Measurements from ENCODE around the gene HAUS7.
A peak's percentile ranks its signal among the peaks of the same experiment; 100 is the strongest.

The HAUS7 gene

GRCh38 chrX:153476666-153477363 lies 6.4 kb upstream of the HAUS7 start:
- DNase-seq (ENCODE audit: low spot score) = no peak

DNA sequence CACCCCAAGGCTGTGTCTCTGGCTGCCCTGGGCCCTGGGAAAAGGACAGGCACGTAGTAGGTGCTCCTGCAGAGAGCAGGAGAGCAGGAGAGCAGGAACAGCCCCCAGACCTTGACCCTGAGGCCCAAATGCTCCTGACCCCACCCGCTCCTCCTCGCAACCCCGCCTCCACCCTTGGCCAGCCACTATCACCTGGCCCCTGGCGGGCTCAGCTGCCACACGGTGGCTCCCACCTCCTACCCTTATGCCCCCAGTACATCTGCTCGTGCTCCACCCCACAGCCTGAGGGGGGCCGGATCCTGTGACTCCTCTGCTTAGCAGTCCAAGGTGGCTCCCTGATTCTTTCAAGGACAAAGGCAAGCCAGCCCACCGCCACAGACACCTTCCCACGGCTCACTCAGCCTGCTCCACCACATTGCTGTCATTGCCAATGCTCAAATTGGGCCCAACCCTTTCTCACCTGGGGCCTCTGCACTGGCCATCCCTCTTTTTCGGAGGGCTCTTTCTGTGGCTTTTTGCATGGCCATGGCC lies 5.4 kb upstream of the HAUS7 start:
- no peak for DNase-seq (ENCODE audit: low spot score)

GRCh38 chrX:153475271-153475670 lies 4.9 kb upstream of the HAUS7 start:
- no peak for DNase-seq (ENCODE audit: low spot score)

- peak; percentile 2 for DNase-seq (ENCODE audit: low spot score)
Observed at GRCh38 chrX:153474718-153475117, 4.3 kb upstream of the HAUS7 start.

- no peak for DNase-seq (ENCODE audit: low spot score)
Observed at GRCh38 chrX:153474266-153474665, 3.9 kb upstream of the HAUS7 start.

- no peak for DNase-seq (ENCODE audit: low spot score)
Observed at GRCh38 chrX:153473126-153473525, 2.8 kb upstream of the HAUS7 start.

GRCh38 chrX:153471663-153472280 lies 1.4 kb upstream of the HAUS7 start:
- DNase-seq (ENCODE audit: low spot score) = no peak

DNA sequence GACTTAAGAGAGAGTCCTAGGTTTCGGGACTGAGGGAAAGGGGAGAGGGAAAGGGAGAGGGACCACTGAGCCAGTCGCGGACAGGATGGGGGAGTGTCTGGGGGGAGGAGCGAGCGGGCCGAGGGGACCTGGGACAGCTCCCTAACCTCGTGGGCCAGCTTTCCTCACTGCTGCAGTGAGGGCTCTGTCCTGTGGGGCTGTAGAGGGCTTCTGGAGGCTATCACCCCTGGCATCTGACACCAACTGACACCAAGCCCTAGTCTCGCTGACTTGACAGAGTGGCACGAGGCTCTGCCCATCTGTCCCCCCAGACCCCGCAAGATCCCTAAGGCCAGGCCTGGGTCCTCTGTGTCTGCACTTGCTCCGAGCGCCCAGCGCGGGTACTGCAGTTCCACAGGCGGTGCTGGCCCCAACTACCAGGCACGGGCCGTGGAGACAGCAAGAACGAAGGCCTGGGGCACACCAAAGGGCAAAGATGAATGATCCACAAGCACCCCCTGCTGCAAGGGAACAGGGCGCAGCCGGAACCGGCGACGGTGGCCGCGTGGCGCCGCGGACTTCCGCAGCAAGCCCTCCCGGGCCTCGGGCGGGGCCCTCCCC lies 465 bp downstream of the HAUS7 start:
- peak; percentile 27 for DNase-seq (ENCODE audit: low spot score)

DNA sequence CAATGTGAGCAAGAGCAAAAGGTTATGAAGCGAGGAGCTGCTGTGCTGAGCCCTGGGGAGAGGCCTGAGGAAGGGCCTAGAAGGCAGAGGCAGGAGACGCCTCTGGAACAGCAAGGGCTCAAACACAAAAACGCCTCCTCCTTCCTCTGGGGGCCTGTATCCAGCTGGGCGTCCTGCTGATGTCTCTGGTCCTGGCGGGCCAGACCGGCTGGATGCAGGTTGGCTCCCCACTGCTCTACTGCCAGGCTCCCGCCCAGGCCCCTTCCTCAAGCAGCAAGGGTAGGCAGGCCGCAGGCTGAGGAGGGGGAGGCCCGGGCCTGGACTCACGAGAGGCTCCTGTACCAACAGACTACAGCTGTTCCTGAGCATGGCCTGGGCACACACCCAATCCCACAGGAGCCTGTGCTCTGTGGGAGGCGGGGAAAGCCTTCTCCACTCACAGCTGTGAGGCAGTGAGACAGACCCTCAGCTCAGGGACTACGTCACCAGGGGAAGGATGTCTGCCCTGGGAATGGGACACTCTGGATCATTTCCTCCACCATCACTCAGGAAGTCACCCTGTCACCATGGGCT lies 2.3 kb downstream of the HAUS7 start:
- no peak for DNase-seq (ENCODE audit: low spot score)

DNA sequence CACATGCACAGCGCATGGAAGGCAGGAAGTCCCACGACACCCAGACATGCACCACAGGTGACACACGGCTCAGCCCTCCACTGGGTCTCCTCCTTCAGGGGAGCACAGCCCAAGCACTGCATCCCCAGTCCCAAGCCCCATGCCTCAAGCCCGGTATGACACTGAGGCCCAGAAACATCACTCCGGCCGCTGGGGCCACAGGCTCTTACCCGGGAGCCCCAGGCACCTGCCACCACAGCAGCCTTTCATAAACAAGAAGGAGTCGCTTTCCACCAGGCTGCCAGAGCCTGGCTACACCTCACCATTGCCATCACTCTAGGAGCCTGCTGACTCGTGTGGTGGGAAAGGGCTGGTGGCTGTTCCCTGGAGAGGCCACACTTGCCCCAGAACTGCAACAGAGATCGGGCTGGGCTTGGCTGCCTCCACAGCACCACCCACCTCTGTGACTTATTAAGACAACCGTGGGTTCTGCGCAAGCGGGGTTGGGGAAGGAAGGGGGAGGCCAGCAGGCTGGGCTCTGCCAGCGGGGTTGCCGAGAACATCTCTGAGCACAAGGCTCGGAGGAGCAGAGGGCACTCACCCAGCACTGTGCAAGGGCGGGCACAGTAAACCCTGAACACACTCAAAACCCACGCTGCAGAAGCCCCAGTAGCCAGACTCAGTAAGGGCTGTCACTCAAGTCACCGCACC lies 4.5 kb downstream of the HAUS7 start:
- DNase-seq (ENCODE audit: low spot score) = no peak

GRCh38 chrX:153464116-153464515 lies 6.3 kb downstream of the HAUS7 start:
- no peak for DNase-seq (ENCODE audit: low spot score)

GRCh38 chrX:153463556-153463955 lies 6.8 kb downstream of the HAUS7 start:
- DNase-seq (ENCODE audit: low spot score) = no peak

DNA sequence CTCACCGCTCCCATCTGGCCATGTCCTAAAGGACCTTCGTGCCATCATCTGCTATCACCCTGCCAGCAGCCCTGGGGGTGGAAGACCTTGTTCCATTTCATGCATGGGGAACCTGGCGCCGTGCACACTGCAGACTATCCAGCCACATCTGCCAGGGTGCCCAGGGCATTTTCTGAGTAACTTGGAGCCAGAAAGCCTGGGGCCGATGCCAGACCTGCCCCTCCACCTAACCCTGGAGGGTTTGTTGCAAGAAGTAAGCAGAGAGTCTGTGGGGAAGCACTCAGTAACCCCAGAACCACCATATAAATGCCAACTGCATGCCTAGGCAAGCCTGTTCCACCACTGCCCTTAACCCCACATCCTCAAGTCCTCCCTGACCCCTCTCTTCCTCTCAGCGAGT lies 7.3 kb downstream of the HAUS7 start:
- DNase-seq (ENCODE audit: low spot score) = no peak

GRCh38 chrX:153462291-153462690 lies 8.1 kb downstream of the HAUS7 start:
- DNase-seq (ENCODE audit: low spot score) = no peak

DNA sequence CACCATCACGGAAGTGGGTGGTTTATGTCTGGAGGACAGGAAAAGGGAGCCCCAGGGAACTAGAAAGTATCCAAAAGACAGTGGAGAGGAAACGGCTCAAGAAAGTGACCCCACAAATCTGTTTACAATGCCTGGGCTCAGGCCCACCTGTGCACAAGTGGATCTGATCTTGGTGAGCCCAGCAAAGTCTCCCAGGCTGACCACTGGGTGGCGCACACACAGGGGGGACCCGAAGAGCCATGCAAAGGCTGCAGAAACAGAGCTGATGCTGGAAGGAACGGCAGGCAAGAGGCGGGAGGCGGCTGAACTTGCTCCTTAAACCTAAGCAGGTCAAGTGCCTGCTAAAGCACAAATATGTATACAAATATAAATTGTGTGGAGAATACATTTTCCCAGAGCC lies 9.6 kb downstream of the HAUS7 start:
- DNase-seq (ENCODE audit: low spot score) = peak; percentile 52

GRCh38 chrX:153459986-153460385 lies 10.4 kb downstream of the HAUS7 start:
- DNase-seq (ENCODE audit: low spot score) = no peak

GRCh38 chrX:153458476-153458875 lies 11.9 kb downstream of the HAUS7 start:
- DNase-seq (ENCODE audit: low spot score) = no peak

DNA sequence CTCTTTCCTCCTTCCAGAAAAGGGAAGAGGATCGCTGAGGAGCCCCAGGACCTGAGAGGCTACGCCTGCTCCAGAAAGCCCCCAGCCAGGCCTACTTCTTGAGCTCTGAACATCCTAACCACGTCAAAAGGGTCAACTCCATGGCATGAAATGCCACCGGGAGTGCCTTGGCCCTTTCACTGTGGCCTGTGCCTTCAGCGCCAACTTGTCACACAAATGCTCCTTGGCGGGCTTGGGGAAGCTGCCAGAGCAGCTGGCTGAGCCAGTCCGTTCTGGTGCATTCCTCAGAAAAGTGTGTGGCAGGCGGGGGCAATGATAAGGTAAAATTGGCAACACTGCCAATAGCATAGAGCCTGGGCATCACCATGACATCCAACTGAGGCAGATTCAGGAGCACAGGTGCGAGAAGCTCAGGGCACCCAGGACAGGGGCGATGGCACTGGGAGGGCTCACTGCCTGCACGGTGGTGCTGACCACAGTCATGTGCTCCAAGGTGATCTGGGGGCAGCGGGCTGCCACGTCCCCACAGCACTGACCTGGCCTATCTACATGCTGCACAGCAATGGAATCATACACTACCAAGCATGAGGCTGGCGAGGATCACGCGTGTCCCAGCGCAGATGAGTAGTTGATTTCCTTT lies 12.4 kb downstream of the HAUS7 start:
- DNase-seq (ENCODE audit: low spot score) = no peak

GRCh38 chrX:153457136-153457825 lies 13.1 kb downstream of the HAUS7 start:
- DNase-seq (ENCODE audit: low spot score) = no peak

DNA sequence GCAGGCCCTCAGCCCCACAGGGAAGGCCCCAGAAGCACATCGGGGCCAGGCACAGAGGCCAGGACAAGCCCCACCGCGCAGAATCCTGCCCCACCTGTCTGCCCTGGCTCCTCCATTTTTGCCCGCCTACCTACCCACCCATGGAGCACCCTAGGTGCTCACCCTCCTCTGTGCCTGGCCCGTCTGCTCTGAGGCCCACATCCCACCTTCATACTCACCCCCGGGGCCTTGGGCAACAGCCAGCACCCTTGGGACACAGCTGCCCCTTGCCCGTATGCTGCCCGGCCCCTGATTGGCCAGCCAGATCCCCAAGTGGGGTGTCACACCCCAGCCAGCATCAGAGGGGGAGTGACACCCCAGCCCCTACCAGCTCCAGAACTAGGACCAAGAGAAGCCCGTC lies 13.7 kb downstream of the HAUS7 start:
- no peak for DNase-seq (ENCODE audit: low spot score)

- DNase-seq (ENCODE audit: low spot score) = no peak
Observed at GRCh38 chrX:153456161-153456560, 14.2 kb downstream of the HAUS7 start.

Data from activated CD4-positive, alpha-beta T cell treated with anti-CD3 and anti-CD28 coated beads, Interleukin-2, Interleukin-4, amounts not matched to agents 100 ng/mL and 50 ng/mL, durations not matched to agents 16 hours and 8 hours (primary cell).